Activated naive CD8-positive, alpha-beta T cell treated with anti-CD3 and anti-CD28 coated beads for 36 hours (primary cell): ENCODE results near the gene LGALS4. TPM values are rescaled to one million over a fixed set of nuclear protein-coding genes. Genes with fewer than 3 reads are reported as not detected.
"Not testable (repeated sequence)": the region's sequence is repeated elsewhere in the genome, so short reads cannot be mapped to it uniquely, and the experiment has no call there.

Source experiments
- DNase-seq: peaks from one replicate; pipeline ENCODE4 v3.0.0; 2021
- H3K27ac Mint-ChIP-seq: one replicate; pipeline ENCODE4 v1.8.0; 2022; ENCODE audit warnings: mild to moderate bottlenecking, moderate library complexity, mixed read lengths
- H3K27me3 Mint-ChIP-seq: one replicate; pipeline ENCODE4 v1.8.0; 2022; ENCODE audit warnings: mild to moderate bottlenecking, mixed read lengths
- H3K36me3 Mint-ChIP-seq: one replicate; pipeline ENCODE4 v1.8.0; 2021; ENCODE audit warnings: mild to moderate bottlenecking, mixed read lengths
- H3K4me1 Mint-ChIP-seq: one replicate; pipeline ENCODE4 v1.8.0; 2021; ENCODE audit warnings: mixed read lengths
- H3K4me3 Mint-ChIP-seq: one replicate; pipeline ENCODE4 v1.8.0; 2022; ENCODE audit warnings: mild to moderate bottlenecking, moderate library complexity, mixed read lengths
- H3K9me3 Mint-ChIP-seq: one replicate; pipeline ENCODE4 v1.8.0; 2022; ENCODE audit warnings: mixed read lengths
- total RNA-seq, 2 experiments: library from RNA; stranded (reverse); gene quantifications; one replicate each; pipeline ENCODE4 v1.2.3, GENCODE V29; 2021

Gene LGALS4
- total RNA-seq, 2 experiments from 2014 or later: 0.33 to 0.56 TPM

- Mint-ChIP-seq H3K4me1 (peaks cover 46% of the 10 kb centered on the region), H3K36me3 (peaks cover 54% of the 10 kb centered on the region), H3K27ac (peak overlapping the region; percentile 29), H3K9me3 (no peaks in the 10 kb centered on the region), H3K27me3 (no peaks in the 10 kb centered on the region), H3K4me3 (no peak overlapping the region)
- DNase-seq: no peak
Observed at GRCh38 chr19:38837656-38838121, 24.9 kb upstream of the LGALS4 start.

GRCh38 chr19:38836983-38837626, 24.4 kb upstream of the LGALS4 start:
- Mint-ChIP-seq H3K27ac (peak overlapping the region; percentile 29), H3K36me3 (peaks cover 48% of the 10 kb centered on the region)

GRCh38 chr19:38836159-38836982, 23.6 kb upstream of the LGALS4 start:
- peaks cover 41% of the 10 kb centered on the region for H3K36me3 Mint-ChIP-seq
- peaks cover 41% of the 10 kb centered on the region for H3K4me1 Mint-ChIP-seq
- no peaks in the 10 kb centered on the region for H3K27me3 Mint-ChIP-seq
- DNase-seq: no peak
- no peaks in the 10 kb centered on the region for H3K9me3 Mint-ChIP-seq
- no peak overlapping the region for H3K4me3 Mint-ChIP-seq
- peak overlapping the region; percentile 79 for H3K27ac Mint-ChIP-seq

More at GRCh38 chr19:38836983-38837626, 24.4 kb upstream of the LGALS4 start:
- no peaks in the 10 kb centered on the region for H3K9me3 Mint-ChIP-seq
- peaks cover 44% of the 10 kb centered on the region for H3K4me1 Mint-ChIP-seq
- no peak overlapping the region for H3K4me3 Mint-ChIP-seq
- H3K27me3 Mint-ChIP-seq: no peaks in the 10 kb centered on the region
- no peak for DNase-seq

- no peak for DNase-seq
- no peaks in the 10 kb centered on the region for H3K9me3 Mint-ChIP-seq
- H3K27me3 Mint-ChIP-seq: no peaks in the 10 kb centered on the region
- peaks cover 36% of the 10 kb centered on the region for H3K4me1 Mint-ChIP-seq
- no peak overlapping the region for H3K4me3 Mint-ChIP-seq
- H3K36me3 Mint-ChIP-seq: peaks cover 38% of the 10 kb centered on the region
- peak overlapping the region; percentile 42 for H3K27ac Mint-ChIP-seq
Observed at GRCh38 chr19:38834590-38834989, 21.8 kb upstream of the LGALS4 start.

- Mint-ChIP-seq H3K9me3 (no peaks in the 10 kb centered on the region), H3K36me3 (peaks cover 36% of the 10 kb centered on the region), H3K4me3 (no peak overlapping the region), H3K4me1 (peaks cover 31% of the 10 kb centered on the region), H3K27me3 (no peaks in the 10 kb centered on the region), H3K27ac (peak overlapping the region; percentile 37)
- no peak for DNase-seq
Observed at GRCh38 chr19:38834104-38834490, 21.4 kb upstream of the LGALS4 start.

GRCh38 chr19:38833092-38833425, 20.3 kb upstream of the LGALS4 start:
- H3K27me3 Mint-ChIP-seq: no peaks in the 10 kb centered on the region
- peaks cover 32% of the 10 kb centered on the region for H3K36me3 Mint-ChIP-seq
- peaks cover 25% of the 10 kb centered on the region for H3K4me1 Mint-ChIP-seq
- peak overlapping the region; percentile 25 for H3K27ac Mint-ChIP-seq
- no peaks in the 10 kb centered on the region for H3K9me3 Mint-ChIP-seq
- no peak overlapping the region for H3K4me3 Mint-ChIP-seq
- DNase-seq: no peak

GRCh38 chr19:38831142-38831605, 18.4 kb upstream of the LGALS4 start:
- Mint-ChIP-seq H3K4me1 (peaks cover 24% of the 10 kb centered on the region), H3K4me3 (peak overlapping the region; percentile 97), H3K27me3 (no peaks in the 10 kb centered on the region), H3K36me3 (peaks cover 26% of the 10 kb centered on the region), H3K9me3 (no peaks in the 10 kb centered on the region), H3K27ac (peak overlapping the region; percentile 92)
- peak; percentile 42 for DNase-seq

GRCh38 chr19:38830039-38830733, 17.4 kb upstream of the LGALS4 start:
- Mint-ChIP-seq H3K36me3 (peaks cover 23% of the 10 kb centered on the region), H3K27me3 (no peaks in the 10 kb centered on the region), H3K4me3 (peak overlapping the region; percentile 97), H3K27ac (peak overlapping the region; percentile 38), H3K9me3 (no peaks in the 10 kb centered on the region), H3K4me1 (peaks cover 24% of the 10 kb centered on the region)
- DNase-seq: no peak

GRCh38 chr19:38829203-38829602, 16.5 kb upstream of the LGALS4 start:
- Mint-ChIP-seq H3K36me3 (peaks cover 23% of the 10 kb centered on the region), H3K4me1 (peaks cover 21% of the 10 kb centered on the region)

GRCh38 chr19:38826856-38827551, 14.3 kb upstream of the LGALS4 start:
- DNase-seq: no peak
- Mint-ChIP-seq H3K27me3 (no peaks in the 10 kb centered on the region), H3K36me3 (peaks cover 38% of the 10 kb centered on the region), H3K4me3 (no peak overlapping the region), H3K9me3 (no peaks in the 10 kb centered on the region), H3K4me1 (peaks cover 17% of the 10 kb centered on the region), H3K27ac (no peak overlapping the region)

More at GRCh38 chr19:38829203-38829602, 16.5 kb upstream of the LGALS4 start:
- H3K9me3 Mint-ChIP-seq, H3K4me3 Mint-ChIP-seq, H3K27me3 Mint-ChIP-seq, DNase-seq, H3K27ac Mint-ChIP-seq: not testable (repeated sequence)

- not testable (repeated sequence) for DNase-seq, H3K27me3 Mint-ChIP-seq, H3K4me3 Mint-ChIP-seq, H3K27ac Mint-ChIP-seq, H3K9me3 Mint-ChIP-seq
- H3K36me3 Mint-ChIP-seq: peaks cover 38% of the 10 kb centered on the region
- peaks cover 12% of the 10 kb centered on the region for H3K4me1 Mint-ChIP-seq
Observed at GRCh38 chr19:38825936-38826335, 13.2 kb upstream of the LGALS4 start.

GRCh38 chr19:38821230-38821825, 8.6 kb upstream of the LGALS4 start:
- not testable (repeated sequence) for H3K27me3 Mint-ChIP-seq, DNase-seq, H3K27ac Mint-ChIP-seq, H3K9me3 Mint-ChIP-seq, H3K4me3 Mint-ChIP-seq, H3K4me1 Mint-ChIP-seq
- H3K36me3 Mint-ChIP-seq: peaks cover 20% of the 10 kb centered on the region

GRCh38 chr19:38819231-38819920, 6.6 kb upstream of the LGALS4 start:
- no peak overlapping the region for H3K4me3 Mint-ChIP-seq
- no peak overlapping the region for H3K27ac Mint-ChIP-seq
- H3K27me3 Mint-ChIP-seq: no peaks in the 10 kb centered on the region
- H3K9me3 Mint-ChIP-seq: no peaks in the 10 kb centered on the region
- no peak for DNase-seq
- H3K36me3 Mint-ChIP-seq: peaks cover 24% of the 10 kb centered on the region
- peaks cover 2% of the 10 kb centered on the region for H3K4me1 Mint-ChIP-seq

GRCh38 chr19:38817081-38817480, 4.3 kb upstream of the LGALS4 start:
- Mint-ChIP-seq H3K27me3 (no peaks in the 10 kb centered on the region), H3K27ac (no peak overlapping the region), H3K9me3 (no peaks in the 10 kb centered on the region), H3K36me3 (peaks cover 9% of the 10 kb centered on the region), H3K4me1 (no peaks in the 10 kb centered on the region), H3K4me3 (no peak overlapping the region)
- no peak for DNase-seq
